ENCODE measurements around the gene UBE2O.

DNA sequence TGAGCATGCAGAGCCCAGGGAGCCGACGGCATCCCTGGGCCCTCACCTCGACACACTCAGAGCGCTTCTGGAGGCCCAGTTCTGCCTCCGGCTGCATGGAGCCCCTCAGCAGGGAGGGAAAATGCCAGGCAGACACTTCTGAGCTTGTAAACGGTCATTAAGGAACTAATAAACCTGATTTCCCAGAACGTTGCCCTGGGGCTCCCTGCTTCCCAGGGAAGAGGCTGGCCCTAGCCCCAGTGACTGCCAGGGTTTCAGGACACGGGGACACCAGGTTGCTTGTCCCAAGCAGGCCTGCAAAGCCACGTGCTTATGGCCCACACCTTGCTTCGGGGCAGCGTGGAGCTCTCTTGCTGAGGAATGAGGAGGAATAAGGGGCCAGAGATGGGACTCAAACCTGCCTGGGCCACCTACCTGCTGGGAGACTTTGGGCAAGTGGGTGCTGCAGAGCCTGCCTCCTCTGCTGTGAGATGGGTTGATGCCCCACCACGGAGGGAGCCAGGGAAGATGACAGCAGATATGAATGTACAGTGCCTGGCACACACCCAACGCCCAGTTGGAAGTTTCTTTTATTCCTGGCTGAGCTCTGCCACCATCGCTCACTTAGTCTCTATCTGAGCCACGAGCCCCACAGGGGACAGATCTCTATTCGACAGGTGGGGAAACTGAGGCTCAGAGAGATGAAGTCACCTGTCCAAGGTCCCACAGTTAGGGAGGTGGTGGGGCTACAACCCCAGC is 42.9 kb upstream of the UBE2O start:
- no peak for TF ChIP-seq CTCF (tag by site-specific recombination; IDR thresholded peaks at IDR 0.05)
- TF ChIP-seq, protein P1, sequence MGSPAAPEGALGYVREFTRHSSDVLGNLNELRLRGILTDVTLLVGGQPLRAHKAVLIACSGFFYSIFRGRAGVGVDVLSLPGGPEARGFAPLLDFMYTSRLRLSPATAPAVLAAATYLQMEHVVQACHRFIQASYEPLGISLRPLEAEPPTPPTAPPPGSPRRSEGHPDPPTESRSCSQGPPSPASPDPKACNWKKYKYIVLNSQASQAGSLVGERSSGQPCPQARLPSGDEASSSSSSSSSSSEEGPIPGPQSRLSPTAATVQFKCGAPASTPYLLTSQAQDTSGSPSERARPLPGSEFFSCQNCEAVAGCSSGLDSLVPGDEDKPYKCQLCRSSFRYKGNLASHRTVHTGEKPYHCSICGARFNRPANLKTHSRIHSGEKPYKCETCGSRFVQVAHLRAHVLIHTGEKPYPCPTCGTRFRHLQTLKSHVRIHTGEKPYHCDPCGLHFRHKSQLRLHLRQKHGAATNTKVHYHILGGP (tag by site-specific recombination; IDR thresholded peaks at IDR 0.05), result no peak
